ENCODE data around the gene LITAF.

DNA sequence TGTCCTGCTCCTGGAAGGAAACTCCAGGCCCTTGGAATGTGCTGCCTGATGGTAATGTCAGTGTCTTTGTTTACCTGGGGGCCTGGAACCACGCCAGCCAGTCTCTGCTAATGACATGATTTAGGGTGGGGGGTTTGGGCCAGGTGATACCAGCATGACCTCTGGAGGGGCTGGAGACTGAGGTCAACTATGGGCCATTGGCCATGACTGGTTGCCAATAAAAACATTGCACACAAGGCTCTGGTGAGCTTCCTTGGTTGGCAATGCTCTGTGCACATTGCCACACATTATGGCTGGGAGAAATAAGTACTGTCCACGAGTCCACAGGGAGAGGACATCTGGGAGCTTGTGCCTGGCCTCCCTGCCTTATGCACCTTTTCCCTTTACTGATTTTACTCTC, 52.5 kb downstream of the LITAF start:
- TF ChIP-seq CREB1 (CRISPR knock-in tag; IDR thresholded peaks at IDR 0.05) (no peak), ZNF232 (CRISPR knock-in tag; IDR thresholded peaks at IDR 0.05) (no peak), NFYB (CRISPR knock-in tag; conservative IDR thresholded peaks at IDR 0.05; ENCODE audit: low read depth) (no peak), OVOL2 (CRISPR knock-in tag; IDR thresholded peaks at IDR 0.05; ENCODE audit: borderline replicate concordance) (no peak), SP1 (CRISPR knock-in tag; conservative IDR thresholded peaks at IDR 0.05) (no peak)
- TF ChIP-seq, protein P1, sequence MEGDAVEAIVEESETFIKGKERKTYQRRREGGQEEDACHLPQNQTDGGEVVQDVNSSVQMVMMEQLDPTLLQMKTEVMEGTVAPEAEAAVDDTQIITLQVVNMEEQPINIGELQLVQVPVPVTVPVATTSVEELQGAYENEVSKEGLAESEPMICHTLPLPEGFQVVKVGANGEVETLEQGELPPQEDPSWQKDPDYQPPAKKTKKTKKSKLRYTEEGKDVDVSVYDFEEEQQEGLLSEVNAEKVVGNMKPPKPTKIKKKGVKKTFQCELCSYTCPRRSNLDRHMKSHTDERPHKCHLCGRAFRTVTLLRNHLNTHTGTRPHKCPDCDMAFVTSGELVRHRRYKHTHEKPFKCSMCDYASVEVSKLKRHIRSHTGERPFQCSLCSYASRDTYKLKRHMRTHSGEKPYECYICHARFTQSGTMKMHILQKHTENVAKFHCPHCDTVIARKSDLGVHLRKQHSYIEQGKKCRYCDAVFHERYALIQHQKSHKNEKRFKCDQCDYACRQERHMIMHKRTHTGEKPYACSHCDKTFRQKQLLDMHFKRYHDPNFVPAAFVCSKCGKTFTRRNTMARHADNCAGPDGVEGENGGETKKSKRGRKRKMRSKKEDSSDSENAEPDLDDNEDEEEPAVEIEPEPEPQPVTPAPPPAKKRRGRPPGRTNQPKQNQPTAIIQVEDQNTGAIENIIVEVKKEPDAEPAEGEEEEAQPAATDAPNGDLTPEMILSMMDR (IDR thresholded peaks at IDR 0.05): no peak
